Measurements from ENCODE around the gene RBP2.

Gene RBP2

GRCh38 chr3:139472380-139473010, 3.8 kb downstream of the RBP2 start:
- Histone ChIP-seq H3K4me2 (no peak overlapping the region), H3K79me2 (ENCODE audit: insufficient read depth, low read depth) (no peaks in the 10 kb centered on the region), H3K27me3 (ENCODE audit: insufficient read depth, low read depth) (no peaks in the 10 kb centered on the region), H3K27ac (no peak overlapping the region), H3K4me3 (IDR thresholded peaks at IDR 0.05; ENCODE audit: insufficient read depth, low read depth, low read length) (no peak overlapping the region), H3K9ac (no peak overlapping the region), H2AFZ (ENCODE audit: low read depth) (no peak overlapping the region), H3K36me3 (ENCODE audit: insufficient read depth) (no peaks in the 10 kb centered on the region), H4K20me1 (ENCODE audit: insufficient read depth) (no peaks in the 10 kb centered on the region), H3K4me1 (ENCODE audit: low read depth, poor library complexity, severe bottlenecking) (peaks cover 31% of the 10 kb centered on the region)
- no peak for TF ChIP-seq CTCF (conservative IDR thresholded peaks at IDR 0.05; ENCODE audit: low read depth, low read length)

GRCh38 chr3:139470199-139470598, 6.1 kb downstream of the RBP2 start:
- TF ChIP-seq CTCF (conservative IDR thresholded peaks at IDR 0.05; ENCODE audit: low read depth, low read length) = no peak
- no peaks in the 10 kb centered on the region for H3K27me3 ChIP-seq (ENCODE audit: insufficient read depth, low read depth)
- H3K4me2 ChIP-seq = no peak overlapping the region
- no peaks in the 10 kb centered on the region for H3K79me2 ChIP-seq (ENCODE audit: insufficient read depth, low read depth)
- H3K9ac ChIP-seq = no peak overlapping the region
- H3K4me1 ChIP-seq (ENCODE audit: low read depth, poor library complexity, severe bottlenecking) = peaks cover 24% of the 10 kb centered on the region
- no peak overlapping the region for H3K4me3 ChIP-seq (IDR thresholded peaks at IDR 0.05; ENCODE audit: insufficient read depth, low read depth, low read length)
- H3K27ac ChIP-seq = no peak overlapping the region
- H2AFZ ChIP-seq (ENCODE audit: low read depth) = no peak overlapping the region
- no peaks in the 10 kb centered on the region for H4K20me1 ChIP-seq (ENCODE audit: insufficient read depth)
- H3K36me3 ChIP-seq (ENCODE audit: insufficient read depth) = no peaks in the 10 kb centered on the region

- Histone ChIP-seq H3K9ac (no peak overlapping the region), H3K27me3 (ENCODE audit: insufficient read depth, low read depth) (no peaks in the 10 kb centered on the region), H3K36me3 (ENCODE audit: insufficient read depth) (no peaks in the 10 kb centered on the region), H3K4me1 (ENCODE audit: low read depth, poor library complexity, severe bottlenecking) (peaks cover 10% of the 10 kb centered on the region), H3K4me3 (IDR thresholded peaks at IDR 0.05; ENCODE audit: insufficient read depth, low read depth, low read length) (no peak overlapping the region), H4K20me1 (ENCODE audit: insufficient read depth) (no peaks in the 10 kb centered on the region), H3K27ac (no peak overlapping the region), H3K4me2 (no peak overlapping the region), H2AFZ (ENCODE audit: low read depth) (no peak overlapping the region), H3K79me2 (ENCODE audit: insufficient read depth, low read depth) (no peaks in the 10 kb centered on the region)
- no peak for TF ChIP-seq CTCF (conservative IDR thresholded peaks at IDR 0.05; ENCODE audit: low read depth, low read length)
Observed at GRCh38 chr3:139468399-139468798, 7.9 kb downstream of the RBP2 start.

GRCh38 chr3:139466360-139466759, 10.0 kb downstream of the RBP2 start:
- no peak overlapping the region for H3K4me2 ChIP-seq
- no peak overlapping the region for H2AFZ ChIP-seq (ENCODE audit: low read depth)
- no peaks in the 10 kb centered on the region for H3K4me1 ChIP-seq (ENCODE audit: low read depth, poor library complexity, severe bottlenecking)
- no peaks in the 10 kb centered on the region for H3K79me2 ChIP-seq (ENCODE audit: insufficient read depth, low read depth)
- TF ChIP-seq CTCF (conservative IDR thresholded peaks at IDR 0.05; ENCODE audit: low read depth, low read length) = no peak
- H3K36me3 ChIP-seq (ENCODE audit: insufficient read depth) = no peaks in the 10 kb centered on the region
- H4K20me1 ChIP-seq (ENCODE audit: insufficient read depth) = no peaks in the 10 kb centered on the region
- no peak overlapping the region for H3K9ac ChIP-seq
- H3K27ac ChIP-seq = no peak overlapping the region
- H3K27me3 ChIP-seq (ENCODE audit: insufficient read depth, low read depth) = no peaks in the 10 kb centered on the region
- no peak overlapping the region for H3K4me3 ChIP-seq (IDR thresholded peaks at IDR 0.05; ENCODE audit: insufficient read depth, low read depth, low read length)

All from KMS-11 (cell line).